Testis (tissue), 3 donors: Measurements from ENCODE around the gene E2F3. TPM values are rescaled to one million over a fixed set of nuclear protein-coding genes. Genes with fewer than 3 reads are reported as not detected.

ENCODE experiments used
- DNase-seq: peaks from one replicate; pipeline ENCODE4 v3.0.0-alpha.2; 2019
- H3K27ac ChIP-seq, 2 donors: fragments of 200-600 bp; sonication (generic); one replicate each; pipeline ENCODE4 v1.5.1; 2019
- H3K27me3 ChIP-seq: fragments of 200-600 bp; sonication (generic); one replicate; pipeline ENCODE4 v1.5.1; 2019
- H3K36me3 ChIP-seq: fragments of 200-600 bp; sonication (generic); one replicate; pipeline ENCODE4 v1.5.1; 2017; ENCODE audit warnings: low read depth; ENCODE audit errors: missing control alignments
- H3K4me1 ChIP-seq: fragments of 200-600 bp; sonication (generic); one replicate; pipeline ENCODE4 v1.5.1; 2019
- H3K4me3 ChIP-seq, 2 donors: fragments of 200-600 bp; sonication (generic); one replicate each; pipeline ENCODE4 v1.5.1; 2017 to 2019
- H3K9me3 ChIP-seq: fragments of 200-600 bp; sonication (generic); one replicate; pipeline ENCODE4 v1.5.1; 2017
- POLR2A ChIP-seq: fragments of 450-650 bp; IDR thresholded peaks from one replicate; pipeline ENCODE4 v1.6.1; 2017; ENCODE audit warnings: antibody characterized with exemption, mild to moderate bottlenecking, moderate library complexity
- WGBS, 2 donors: methylation state at CpG; one replicate each; pipeline ENCODE4 v1.1.5; 2018; 5-methylcytosine and 5-hydroxymethylcytosine counted together
- intact Hi-C: fragments of 100-400 bp; cut with DNase I; formaldehyde crosslinking; loops from one replicate; pipeline ENCODE4 v1.15.1; 2023; ENCODE audit warnings: low total_unique reads
- polyA plus RNA-seq: library from polyadenylated mRNA; stranded (reverse); fragments of 350-450 nt; fragmentation: Illumina TruSeq; extraction: RNeasy Lipid Tissue Mini Kit (QIAGEN cat#74804); gene quantifications from one replicate; pipeline ENCODE4 v1.2.3, GENCODE V29; 2014; ENCODE audit warnings: low read depth, low replicate concordance; ENCODE audit not compliant: insufficient read depth
- total RNA-seq, 2 donors: library from RNA; depleted of rRNA; stranded (reverse); fragments of >200 nt; gene quantifications; one replicate each; pipeline ENCODE4 v1.2.3, GENCODE V29; 2016
- TF ChIP-seq, protein P1 (sequence below), 3 experiments: fragments of 450-650 bp in 2 of 3; fragments of 200-600 bp in 1 of 3; sonication (generic) in 1 of 3; IDR thresholded peaks; one replicate each; pipeline ENCODE4 v1.5.1; 2016 to 2019; ENCODE audit warnings: antibody characterized with exemption in 3 of 3, mild to moderate bottlenecking in 2 of 3, moderate library complexity in 1 of 3

The E2F3 gene
- total and polyA plus RNA-seq, 3 donors from 2014 or later = 7.4 to 8.7 (median 8.0) TPM

DNA sequence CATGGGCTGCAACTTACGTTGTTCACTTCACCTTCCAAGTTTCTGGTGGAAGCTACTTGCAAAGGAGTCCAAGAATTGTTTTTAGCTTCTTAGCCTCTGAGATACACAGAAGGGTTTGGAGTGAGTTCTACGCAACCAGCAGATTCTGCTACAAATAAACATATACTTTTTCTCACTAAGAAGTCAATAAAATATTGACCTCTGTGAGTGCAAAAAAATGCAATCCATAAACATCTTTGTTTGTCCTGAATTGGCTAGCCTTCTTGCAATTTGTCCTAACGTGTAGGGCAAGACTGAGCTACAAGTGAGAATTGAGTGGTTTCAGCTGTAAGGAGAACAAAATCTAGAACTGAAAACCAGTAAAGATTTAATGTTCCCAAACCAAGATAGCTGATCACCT is 26.2 kb upstream of the E2F3 start:
- intact Hi-C loops = no loop called here
- Histone ChIP-seq H3K4me3 (no peak overlapping the region), H3K27me3 (no peaks in the 10 kb centered on the region), H3K9me3 (no peaks in the 10 kb centered on the region), H3K36me3 (no peaks in the 10 kb centered on the region), H3K4me1 (no peaks in the 10 kb centered on the region), H3K27ac (no peak overlapping the region)
- no peak for DNase-seq
- TF ChIP-seq, protein P1, sequence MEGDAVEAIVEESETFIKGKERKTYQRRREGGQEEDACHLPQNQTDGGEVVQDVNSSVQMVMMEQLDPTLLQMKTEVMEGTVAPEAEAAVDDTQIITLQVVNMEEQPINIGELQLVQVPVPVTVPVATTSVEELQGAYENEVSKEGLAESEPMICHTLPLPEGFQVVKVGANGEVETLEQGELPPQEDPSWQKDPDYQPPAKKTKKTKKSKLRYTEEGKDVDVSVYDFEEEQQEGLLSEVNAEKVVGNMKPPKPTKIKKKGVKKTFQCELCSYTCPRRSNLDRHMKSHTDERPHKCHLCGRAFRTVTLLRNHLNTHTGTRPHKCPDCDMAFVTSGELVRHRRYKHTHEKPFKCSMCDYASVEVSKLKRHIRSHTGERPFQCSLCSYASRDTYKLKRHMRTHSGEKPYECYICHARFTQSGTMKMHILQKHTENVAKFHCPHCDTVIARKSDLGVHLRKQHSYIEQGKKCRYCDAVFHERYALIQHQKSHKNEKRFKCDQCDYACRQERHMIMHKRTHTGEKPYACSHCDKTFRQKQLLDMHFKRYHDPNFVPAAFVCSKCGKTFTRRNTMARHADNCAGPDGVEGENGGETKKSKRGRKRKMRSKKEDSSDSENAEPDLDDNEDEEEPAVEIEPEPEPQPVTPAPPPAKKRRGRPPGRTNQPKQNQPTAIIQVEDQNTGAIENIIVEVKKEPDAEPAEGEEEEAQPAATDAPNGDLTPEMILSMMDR (IDR thresholded peaks at IDR 0.05) = no peak
- TF ChIP-seq POLR2A = no peak
- 82 to 93% methylated on average over 3 of the region's 3 CpGs for WGBS, 2 donors

DNA sequence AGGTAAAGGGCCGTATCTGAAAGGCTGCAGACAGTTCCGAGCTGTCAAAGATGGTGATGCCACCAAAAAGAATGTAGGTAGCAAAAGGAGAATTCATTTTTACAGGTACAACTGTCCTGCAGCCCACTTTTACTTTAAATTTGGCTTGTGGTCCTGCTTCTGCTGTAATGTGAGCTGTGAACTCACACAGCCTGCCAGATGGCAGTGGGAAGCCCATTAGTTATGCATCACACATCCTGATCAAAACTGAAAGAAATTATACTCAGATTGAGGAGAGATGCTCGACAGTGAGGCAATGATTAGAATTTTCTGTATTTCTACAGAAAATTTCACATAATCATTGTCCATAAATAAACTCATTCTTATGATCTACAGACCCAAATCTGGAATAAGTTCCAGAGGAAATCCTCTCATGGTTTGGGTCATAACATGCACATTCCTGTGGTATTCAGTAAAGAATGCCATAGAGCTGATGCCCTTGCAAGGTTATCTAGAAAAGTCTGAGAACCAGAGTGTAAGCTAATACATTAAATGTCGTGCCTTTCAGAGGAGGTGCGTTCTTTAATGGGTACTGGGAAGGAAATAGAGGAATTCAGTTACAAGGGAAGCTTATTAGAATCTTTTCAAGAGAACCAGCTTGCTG is 23.9 kb upstream of the E2F3 start:
- H3K9me3 ChIP-seq = no peaks in the 10 kb centered on the region
- H3K27ac ChIP-seq = no peak overlapping the region
- WGBS, 2 donors = 51 to 55% methylated on average over 5 of the region's 5 CpGs
- H3K4me3 ChIP-seq = no peak overlapping the region
- TF ChIP-seq POLR2A = no peak
- DNase-seq = no peak
- H3K36me3 ChIP-seq = no peaks in the 10 kb centered on the region
- H3K27me3 ChIP-seq = no peaks in the 10 kb centered on the region
- intact Hi-C loops = no loop called here
- H3K4me1 ChIP-seq = no peaks in the 10 kb centered on the region

DNA sequence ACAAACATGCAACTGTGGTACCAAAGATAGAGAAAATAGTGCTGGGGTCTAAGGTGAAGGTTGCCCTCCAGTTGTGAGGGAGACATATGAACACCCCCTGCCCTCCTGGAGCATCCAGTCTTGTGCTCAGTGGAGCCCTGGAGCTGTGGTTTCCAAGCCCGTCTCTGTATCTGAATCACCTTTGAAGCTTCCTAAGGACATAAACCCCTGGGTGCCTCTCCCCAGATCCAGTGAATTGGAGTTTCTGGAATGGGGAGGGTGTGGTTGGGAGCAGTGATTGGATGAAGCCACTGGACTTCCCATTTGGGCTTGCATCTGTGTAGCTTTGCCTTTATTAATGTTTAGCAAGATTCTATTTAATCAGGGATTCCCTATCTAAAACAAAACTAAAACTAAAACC is 22.4 kb upstream of the E2F3 start:
- Histone ChIP-seq H3K27ac (no peak overlapping the region), H3K36me3 (no peaks in the 10 kb centered on the region)
- intact Hi-C loops = no loop called here

DNA sequence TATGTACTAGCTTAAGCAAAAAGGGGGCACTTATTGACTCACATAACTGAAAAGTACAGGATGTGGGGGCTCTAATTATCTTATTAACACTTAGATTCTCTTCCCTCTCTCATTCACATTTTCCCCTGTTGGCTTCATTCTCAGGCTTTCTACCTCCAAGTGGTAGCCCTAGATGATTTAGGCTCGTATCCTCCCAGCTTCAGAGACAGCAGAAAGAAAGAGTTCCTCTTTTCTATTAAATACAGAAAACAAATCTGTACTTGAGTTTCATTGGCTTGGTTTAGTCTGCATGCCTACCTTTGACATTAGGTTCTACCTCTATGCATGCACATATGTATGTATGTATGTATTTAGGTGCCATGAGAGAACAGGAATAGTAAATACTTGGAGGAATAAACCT is 15.5 kb upstream of the E2F3 start:
- Histone ChIP-seq H3K4me1 (no peaks in the 10 kb centered on the region), H3K9me3 (no peaks in the 10 kb centered on the region), H3K4me3 (no peak overlapping the region), H3K36me3 (no peaks in the 10 kb centered on the region), H3K27me3 (no peaks in the 10 kb centered on the region), H3K27ac (no peak overlapping the region)
- no peak for DNase-seq
- TF ChIP-seq POLR2A = no peak
- TF ChIP-seq, protein P1 (IDR thresholded peaks at IDR 0.05) = no peak
- intact Hi-C loops = no loop called here
- 89 to 90% methylated on average over 1 of the region's 1 CpG for WGBS, 2 donors

More for the DNA sequence above, 22.4 kb upstream of the E2F3 start:
- no peak for TF ChIP-seq POLR2A
- TF ChIP-seq, protein P1 (IDR thresholded peaks at IDR 0.05) = no peak
- Histone ChIP-seq H3K27me3 (no peaks in the 10 kb centered on the region), H3K4me3 (no peak overlapping the region), H3K4me1 (no peaks in the 10 kb centered on the region), H3K9me3 (no peaks in the 10 kb centered on the region)
- DNase-seq = no peak
- 94 to 100% methylated on average over 1 of the region's 1 CpG for WGBS, 2 donors

DNA sequence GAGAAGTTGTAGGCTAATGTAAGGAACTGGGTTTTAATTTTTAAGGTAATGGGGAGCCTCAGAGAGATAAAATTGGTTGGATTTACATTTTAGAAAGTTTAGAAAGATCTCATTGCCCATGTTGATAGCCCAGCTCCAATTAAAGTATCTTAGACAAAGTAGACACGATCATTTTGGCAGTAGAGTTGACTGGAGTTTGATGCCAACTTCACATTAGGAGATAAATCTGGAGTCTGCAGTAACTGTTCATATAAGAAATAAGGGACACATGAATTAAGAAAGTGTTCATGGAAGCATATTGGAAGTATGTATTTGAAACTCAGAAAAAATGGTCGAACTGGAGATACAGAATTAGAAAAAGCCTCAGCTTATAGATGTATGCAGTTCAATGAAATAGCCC is 12.6 kb upstream of the E2F3 start:
- no peaks in the 10 kb centered on the region for H3K36me3 ChIP-seq
- WGBS, 2 donors = 69 to 73% methylated on average over 2 of the region's 2 CpGs
- intact Hi-C loops = no loop called here
- H3K4me3 ChIP-seq = no peak overlapping the region
- no peak overlapping the region for H3K27ac ChIP-seq
- no peaks in the 10 kb centered on the region for H3K4me1 ChIP-seq
- H3K9me3 ChIP-seq = no peaks in the 10 kb centered on the region
- no peak for DNase-seq
- no peak for TF ChIP-seq POLR2A
- TF ChIP-seq, protein P1 (IDR thresholded peaks at IDR 0.05) = no peak
- H3K27me3 ChIP-seq = no peaks in the 10 kb centered on the region
